IPS-18a (cell line): ENCODE data around the gene PURA.

Experiments
- H3K27ac ChIP-seq: one replicate; pipeline ENCODE4 v1.5.1; 2013; ENCODE audit warnings: low read length
- H3K27me3 ChIP-seq: one replicate; pipeline ENCODE4 v1.6.1; 2013; ENCODE audit warnings: mild to moderate bottlenecking, low read length; ENCODE audit not compliant: control insufficient read depth, insufficient read depth
- H3K36me3 ChIP-seq: one replicate; pipeline ENCODE4 v1.6.1; 2013; ENCODE audit warnings: low read depth, low read length; ENCODE audit not compliant: control insufficient read depth
- H3K4me1 ChIP-seq: one replicate; pipeline ENCODE4 v1.6.1; 2013; ENCODE audit warnings: low read depth, low read length; ENCODE audit not compliant: control insufficient read depth
- H3K4me3 ChIP-seq: one replicate; pipeline ENCODE4 v1.5.1; 2013; ENCODE audit warnings: low read length
- H3K9ac ChIP-seq: one replicate; pipeline ENCODE4 v1.6.1; 2013; ENCODE audit warnings: mild to moderate bottlenecking, low read length, moderate library complexity
- H3K9me3 ChIP-seq: one replicate; pipeline ENCODE4 v1.6.1; 2013; ENCODE audit warnings: low read depth, low read length; ENCODE audit not compliant: control insufficient read depth

The PURA gene

DNA sequence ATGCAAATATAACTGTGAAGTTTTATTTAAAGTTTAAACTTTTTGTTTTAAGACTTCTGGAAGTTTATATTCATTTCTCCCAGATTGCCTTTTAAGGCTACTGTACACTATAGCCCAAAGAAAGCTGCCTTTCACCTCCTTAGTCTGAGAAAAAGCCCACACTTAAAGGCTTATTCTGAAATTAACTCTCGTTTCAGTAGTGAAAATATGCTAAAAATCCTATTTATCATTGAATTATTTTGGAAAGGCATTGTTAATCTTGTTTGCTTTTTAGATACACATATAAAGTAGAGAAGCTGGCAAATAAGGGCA, 3.3 kb upstream of the PURA start:
- Histone ChIP-seq H3K4me1 (peaks cover 16% of the 10 kb centered on the region), H3K27me3 (peaks cover 85% of the 10 kb centered on the region), H3K36me3 (no peaks in the 10 kb centered on the region), H3K9me3 (no peaks in the 10 kb centered on the region), H3K9ac (no peak overlapping the region), H3K4me3 (peak overlapping the region; percentile 22), H3K27ac (no peak overlapping the region)

DNA sequence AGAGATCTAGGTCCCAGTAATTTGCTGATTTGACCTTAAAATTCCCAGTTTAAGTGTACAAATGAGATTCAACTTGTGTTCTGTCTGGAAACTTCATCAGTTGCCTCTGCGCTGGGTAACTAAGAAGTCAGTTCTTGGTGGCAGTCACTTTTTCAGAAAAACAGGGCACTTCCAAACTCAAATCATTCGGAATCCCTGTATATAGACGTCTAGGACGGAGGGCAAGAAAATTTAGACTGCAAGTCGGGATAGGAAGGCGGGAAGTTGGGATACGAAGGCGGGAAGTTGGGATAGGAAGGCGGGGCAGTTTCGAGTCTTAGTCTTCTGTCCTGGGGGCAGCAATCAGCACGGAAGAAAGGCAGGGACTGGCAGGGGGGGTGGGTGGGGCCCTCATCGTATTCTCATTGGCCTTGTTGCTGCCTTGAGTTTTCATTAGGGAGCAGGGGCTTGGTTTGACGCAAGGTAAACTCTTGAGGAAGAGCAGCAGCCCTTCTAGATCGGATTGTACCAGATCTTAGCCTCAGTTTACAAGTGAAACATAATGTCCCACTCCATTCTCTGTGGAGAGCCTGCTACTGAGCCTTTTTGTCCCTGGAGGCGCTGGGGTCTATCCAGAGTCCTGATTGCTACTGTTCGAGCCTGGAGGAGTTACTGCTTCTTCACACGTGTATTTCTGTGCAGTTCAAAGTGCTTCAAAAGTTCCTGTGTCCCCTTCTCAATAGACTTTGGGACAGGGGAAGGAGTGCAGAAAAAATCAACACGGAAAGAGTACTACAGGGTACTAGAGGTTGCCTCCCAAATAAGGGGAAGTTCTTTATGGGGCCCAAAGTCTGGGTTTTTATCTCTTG, 2.7 kb upstream of the PURA start:
- H3K27me3 ChIP-seq, result peaks cover 85% of the 10 kb centered on the region
- H3K27ac ChIP-seq, result no peak overlapping the region
- peak overlapping the region; percentile 22 for H3K4me3 ChIP-seq
- no peak overlapping the region for H3K9ac ChIP-seq
- no peaks in the 10 kb centered on the region for H3K36me3 ChIP-seq
- no peaks in the 10 kb centered on the region for H3K9me3 ChIP-seq
- peaks cover 16% of the 10 kb centered on the region for H3K4me1 ChIP-seq

DNA sequence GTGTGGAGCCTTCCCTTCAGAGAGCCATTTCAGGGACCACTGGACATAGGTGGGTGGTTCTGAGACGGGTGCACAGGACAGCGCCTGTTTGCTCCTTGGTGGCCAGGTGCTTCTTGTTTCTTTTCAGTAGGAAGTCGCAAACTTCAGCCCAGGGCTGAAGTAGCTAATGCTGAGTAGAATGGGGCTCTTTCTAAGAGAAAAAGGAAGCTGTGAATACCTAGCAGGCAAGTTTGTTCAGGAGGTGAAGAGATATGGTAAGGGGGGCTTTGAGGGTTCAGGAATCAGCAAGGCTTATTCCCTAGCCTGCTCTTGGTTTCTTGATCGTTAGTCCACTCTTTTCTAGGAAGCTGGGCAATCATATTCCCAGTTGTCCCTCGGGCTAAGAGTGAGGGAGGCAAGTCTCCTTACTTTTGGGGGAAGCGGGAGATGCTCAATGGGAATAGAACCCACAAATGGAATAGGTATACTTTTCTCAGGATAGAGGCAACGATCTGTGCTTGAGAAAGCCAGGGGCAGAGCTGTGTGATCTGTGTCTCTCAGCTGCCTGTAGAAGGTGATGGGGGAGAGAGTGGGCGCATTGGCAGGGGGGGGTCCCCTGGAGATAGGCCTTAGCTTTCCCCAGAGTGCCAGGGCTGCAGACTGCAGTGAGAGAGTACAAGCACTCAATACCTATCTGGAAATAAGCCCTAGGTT, 1.9 kb upstream of the PURA start:
- H3K27me3 ChIP-seq, result peaks cover 85% of the 10 kb centered on the region
- H3K9ac ChIP-seq, result no peak overlapping the region
- H3K4me1 ChIP-seq, result peaks cover 14% of the 10 kb centered on the region
- no peaks in the 10 kb centered on the region for H3K9me3 ChIP-seq
- no peaks in the 10 kb centered on the region for H3K36me3 ChIP-seq
- H3K4me3 ChIP-seq, result no peak overlapping the region
- no peak overlapping the region for H3K27ac ChIP-seq

DNA sequence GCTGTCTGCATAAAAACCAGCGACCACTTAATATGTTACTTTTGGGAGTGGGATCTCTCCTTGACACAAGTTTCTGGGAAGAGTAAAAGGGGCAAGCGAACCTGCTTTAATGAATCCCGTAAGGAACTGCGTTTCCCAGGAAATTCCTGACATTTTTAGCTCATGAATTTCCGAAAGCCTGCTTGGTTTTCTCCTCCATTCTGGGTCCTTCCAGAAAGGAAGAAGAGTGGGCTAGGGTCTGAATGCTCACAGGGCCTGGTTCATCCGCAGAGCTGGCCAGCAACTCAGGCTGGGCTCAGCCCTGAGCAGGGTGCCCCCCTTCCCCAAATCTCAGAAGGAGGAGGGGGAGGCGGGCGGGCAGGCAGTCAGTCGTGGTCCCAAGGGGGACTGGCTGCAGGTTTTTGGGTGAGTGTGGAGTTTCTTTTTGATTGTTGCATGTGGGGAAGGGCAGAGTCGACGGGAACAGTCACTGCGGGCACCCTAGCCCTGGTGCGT, 1.2 kb upstream of the PURA start:
- Histone ChIP-seq H3K27ac (no peak overlapping the region), H3K4me3 (peak overlapping the region; percentile 70), H3K36me3 (no peaks in the 10 kb centered on the region), H3K9me3 (no peaks in the 10 kb centered on the region), H3K4me1 (peaks cover 14% of the 10 kb centered on the region), H3K27me3 (peaks cover 90% of the 10 kb centered on the region), H3K9ac (no peak overlapping the region)

DNA sequence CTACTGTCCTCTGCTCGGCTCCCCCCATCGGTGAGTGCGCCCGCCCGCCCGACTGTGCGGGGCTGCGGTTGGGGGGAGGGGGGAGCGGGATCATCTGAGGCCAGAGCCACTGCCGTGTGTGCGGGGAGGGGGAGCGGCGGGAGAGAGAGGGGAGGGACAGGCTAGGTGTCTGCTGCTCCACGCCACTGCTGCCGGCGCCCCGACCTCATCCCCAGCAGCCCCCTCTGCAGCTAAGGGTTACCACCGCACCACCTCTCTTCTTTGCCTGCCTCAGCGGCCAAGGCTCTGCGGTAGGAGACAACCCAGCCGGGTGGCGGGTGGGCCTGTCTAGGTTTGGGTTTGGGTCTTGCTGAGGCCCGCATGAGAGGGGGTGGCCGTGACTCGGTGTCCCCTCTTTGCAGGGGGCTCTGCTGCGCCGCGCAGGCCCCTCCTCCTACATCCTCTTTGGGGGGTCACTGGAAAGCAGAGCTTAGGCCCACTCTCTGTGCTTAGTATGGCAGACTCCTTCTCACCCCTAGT, 670 bp upstream of the PURA start:
- Histone ChIP-seq H3K27me3 (peaks cover 94% of the 10 kb centered on the region), H3K36me3 (no peaks in the 10 kb centered on the region), H3K27ac (no peak overlapping the region), H3K4me1 (peaks cover 18% of the 10 kb centered on the region), H3K9ac (no peak overlapping the region), H3K9me3 (no peaks in the 10 kb centered on the region), H3K4me3 (peak overlapping the region; percentile 70)

DNA sequence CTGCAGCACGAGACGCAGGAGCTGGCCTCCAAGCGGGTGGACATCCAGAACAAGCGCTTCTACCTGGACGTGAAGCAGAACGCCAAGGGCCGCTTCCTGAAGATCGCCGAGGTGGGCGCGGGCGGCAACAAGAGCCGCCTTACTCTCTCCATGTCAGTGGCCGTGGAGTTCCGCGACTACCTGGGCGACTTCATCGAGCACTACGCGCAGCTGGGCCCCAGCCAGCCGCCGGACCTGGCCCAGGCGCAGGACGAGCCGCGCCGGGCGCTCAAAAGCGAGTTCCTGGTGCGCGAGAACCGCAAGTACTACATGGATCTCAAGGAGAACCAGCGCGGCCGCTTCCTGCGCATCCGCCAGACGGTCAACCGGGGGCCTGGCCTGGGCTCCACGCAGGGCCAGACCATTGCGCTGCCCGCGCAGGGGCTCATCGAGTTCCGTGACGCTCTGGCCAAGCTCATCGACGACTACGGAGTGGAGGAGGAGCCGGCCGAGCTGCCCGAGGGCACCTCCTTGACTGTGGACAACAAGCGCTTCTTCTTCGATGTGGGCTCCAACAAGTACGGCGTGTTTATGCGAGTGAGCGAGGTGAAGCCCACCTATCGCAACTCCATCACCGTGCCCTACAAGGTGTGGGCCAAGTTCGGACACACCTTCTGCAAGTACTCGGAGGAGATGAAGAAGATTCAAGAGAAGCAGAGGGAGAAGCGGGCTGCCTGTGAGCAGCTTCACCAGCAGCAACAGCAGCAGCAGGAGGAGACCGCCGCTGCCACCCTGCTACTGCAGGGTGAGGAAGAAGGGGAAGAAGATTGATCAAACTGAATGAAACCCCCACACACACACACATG, 654 bp downstream of the PURA start:
- Histone ChIP-seq H3K4me1 (peaks cover 13% of the 10 kb centered on the region), H3K27me3 (peaks cover 82% of the 10 kb centered on the region)

DNA sequence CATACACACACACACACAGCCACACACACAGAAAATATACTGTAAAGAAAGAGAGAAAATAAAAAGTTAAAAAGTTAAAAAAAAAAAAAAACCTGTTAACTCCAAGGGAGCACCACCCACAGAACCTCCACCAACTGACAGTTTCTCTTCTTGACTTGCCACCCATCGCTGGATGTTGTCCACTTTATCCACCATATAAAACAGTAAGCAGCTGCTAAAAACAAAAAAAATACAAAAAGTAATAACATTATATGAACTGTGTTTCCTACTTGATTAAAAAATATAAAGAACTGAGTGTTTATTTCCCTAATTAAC, 1.2 kb downstream of the PURA start:
- Histone ChIP-seq H3K4me1 (peaks cover 13% of the 10 kb centered on the region), H3K36me3 (no peaks in the 10 kb centered on the region), H3K27ac (no peak overlapping the region), H3K9me3 (no peaks in the 10 kb centered on the region), H3K4me3 (peak overlapping the region; percentile 70), H3K9ac (no peak overlapping the region), H3K27me3 (peaks cover 77% of the 10 kb centered on the region)

More for the DNA sequence above, 654 bp downstream of the PURA start:
- Histone ChIP-seq H3K9me3 (no peaks in the 10 kb centered on the region), H3K4me3 (peak overlapping the region; percentile 70), H3K9ac (no peak overlapping the region), H3K27ac (no peak overlapping the region), H3K36me3 (no peaks in the 10 kb centered on the region)

DNA sequence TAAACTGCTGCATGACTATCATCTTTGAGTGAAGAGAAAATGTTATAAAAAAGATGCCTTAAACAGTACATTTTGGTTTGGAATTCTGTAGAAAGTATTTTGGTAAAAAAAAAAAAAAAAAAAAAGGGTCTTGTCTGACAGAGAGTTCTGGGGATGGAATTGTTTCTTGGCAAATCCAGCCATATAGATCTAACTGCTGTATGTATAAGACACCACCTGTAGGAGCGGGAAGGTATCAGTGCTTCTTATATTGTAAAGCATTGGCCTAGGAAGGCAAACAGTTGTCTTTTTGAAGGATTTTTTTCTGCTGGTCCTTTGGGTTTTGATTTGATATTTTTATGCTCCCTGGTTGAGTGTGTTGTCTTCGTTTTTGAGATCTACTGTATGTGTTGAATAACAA, 2.8 kb downstream of the PURA start:
- no peak overlapping the region for H3K27ac ChIP-seq
- peaks cover 9% of the 10 kb centered on the region for H3K4me1 ChIP-seq
- H3K4me3 ChIP-seq, result no peak overlapping the region
- H3K27me3 ChIP-seq, result peaks cover 61% of the 10 kb centered on the region
- H3K36me3 ChIP-seq, result no peaks in the 10 kb centered on the region
- H3K9me3 ChIP-seq, result no peaks in the 10 kb centered on the region
- no peak overlapping the region for H3K9ac ChIP-seq

DNA sequence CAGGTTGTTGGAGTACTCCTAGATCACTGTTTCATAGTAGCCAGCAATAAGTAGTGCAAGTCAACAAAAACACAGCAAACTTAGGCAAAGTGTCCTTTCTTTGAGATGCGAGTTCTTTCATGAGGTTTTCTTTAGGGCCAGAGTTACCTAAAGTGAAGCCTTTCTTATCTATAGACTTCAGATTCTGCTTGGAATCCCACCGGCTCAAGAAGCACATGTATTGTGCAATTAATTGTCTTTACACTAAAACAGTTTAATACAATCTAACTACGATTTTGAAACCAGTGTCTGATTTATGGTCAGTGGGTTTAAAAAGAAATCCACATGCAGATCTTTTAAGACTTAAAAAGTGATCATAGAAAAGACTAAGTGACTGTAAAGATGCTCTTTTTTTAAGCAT, 3.6 kb downstream of the PURA start:
- Histone ChIP-seq H3K4me1 (peaks cover 9% of the 10 kb centered on the region), H3K9ac (no peak overlapping the region), H3K27ac (no peak overlapping the region), H3K9me3 (no peaks in the 10 kb centered on the region), H3K27me3 (peaks cover 53% of the 10 kb centered on the region), H3K4me3 (no peak overlapping the region), H3K36me3 (no peaks in the 10 kb centered on the region)

DNA sequence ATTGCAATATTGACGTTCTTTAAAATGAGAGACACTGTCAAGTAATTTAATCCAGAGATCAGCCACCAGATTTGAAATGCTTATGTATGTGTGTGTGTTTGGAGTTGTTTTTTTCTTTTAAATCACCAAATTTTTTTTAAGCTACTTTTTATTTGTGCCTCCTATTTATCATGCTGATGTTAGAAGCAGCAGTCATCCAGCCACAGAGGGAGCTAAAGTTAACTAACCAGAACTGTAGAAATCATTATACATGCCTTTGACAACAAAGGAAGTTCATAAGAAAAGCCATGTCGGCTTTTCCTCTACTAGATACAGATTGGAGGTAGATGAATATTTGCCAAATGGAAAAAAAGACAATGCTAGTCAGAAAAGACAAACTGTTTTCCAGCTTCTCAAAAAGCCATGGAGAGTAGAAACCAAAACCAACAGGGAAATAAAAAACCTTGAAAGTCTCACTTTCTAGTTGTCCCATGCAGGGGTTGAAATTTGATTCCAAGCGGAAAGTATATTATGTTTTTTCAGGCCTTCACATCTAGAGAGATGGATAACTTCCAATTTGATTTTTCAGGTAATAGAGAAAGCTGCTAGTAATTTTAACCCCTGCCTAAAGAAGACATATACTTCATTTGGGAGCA, 4.5 kb downstream of the PURA start:
- Histone ChIP-seq H3K27ac (no peak overlapping the region), H3K36me3 (no peaks in the 10 kb centered on the region), H3K9ac (no peak overlapping the region), H3K27me3 (peaks cover 44% of the 10 kb centered on the region), H3K4me3 (no peak overlapping the region), H3K9me3 (no peaks in the 10 kb centered on the region), H3K4me1 (peaks cover 9% of the 10 kb centered on the region)

DNA sequence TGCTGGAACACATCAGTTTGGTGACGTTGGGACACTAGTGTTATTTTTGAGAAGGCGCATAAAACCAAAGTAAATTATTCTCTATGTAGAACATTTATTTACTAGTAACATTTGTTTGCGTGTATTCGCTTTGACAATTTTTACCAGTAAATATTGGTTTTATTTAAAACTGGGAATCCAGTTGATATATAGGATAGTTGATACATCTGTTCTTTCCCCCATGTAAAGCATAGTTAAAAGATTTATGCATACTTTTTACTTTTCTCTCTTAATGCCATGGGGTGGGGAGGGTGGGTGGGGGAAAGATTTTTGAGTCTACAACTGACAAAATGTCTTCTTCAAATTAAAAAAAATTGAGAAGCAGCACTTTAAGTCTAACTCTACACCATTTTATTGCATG, 11.7 kb downstream of the PURA start, which contains the start of gene IGIP:
Gene IGIP, plus strand, starts transcription at position 301 of the 400 bp plus-strand sequence. CDS start 2,540 bp downstream, outside the sequence.
- no peaks in the 10 kb centered on the region for H3K27me3 ChIP-seq
- no peak within 1 kb of the TSS for H3K4me3 ChIP-seq
- H3K36me3 ChIP-seq, result no peaks in the 10 kb centered on the region
- H3K9ac ChIP-seq, result no peak within 1 kb of the TSS
- no peak within 1 kb of the TSS for H3K27ac ChIP-seq
- no peaks in the 10 kb centered on the region for H3K9me3 ChIP-seq
- no peaks in the 10 kb centered on the region for H3K4me1 ChIP-seq
